Loucy (cell line): Measurements from ENCODE around the gene LYVE1.

Experiments used
- EZH2phosphoT487 ChIP-seq: fragments of 200-600 bp; IDR thresholded peaks from 2 replicates; pipeline ENCODE4 v1.6.1; 2018; ENCODE audit warnings: antibody characterized with exemption, mild to moderate bottlenecking, moderate library complexity, borderline replicate concordance
- TF ChIP-seq, protein P1 (sequence below): fragments of 200-600 bp; sonication (generic); conservative IDR thresholded peaks from 2 replicates; pipeline ENCODE4 v1.5.1; 2014; ENCODE audit warnings: mild to moderate bottlenecking, antibody characterized with exemption, low read length

DNA sequence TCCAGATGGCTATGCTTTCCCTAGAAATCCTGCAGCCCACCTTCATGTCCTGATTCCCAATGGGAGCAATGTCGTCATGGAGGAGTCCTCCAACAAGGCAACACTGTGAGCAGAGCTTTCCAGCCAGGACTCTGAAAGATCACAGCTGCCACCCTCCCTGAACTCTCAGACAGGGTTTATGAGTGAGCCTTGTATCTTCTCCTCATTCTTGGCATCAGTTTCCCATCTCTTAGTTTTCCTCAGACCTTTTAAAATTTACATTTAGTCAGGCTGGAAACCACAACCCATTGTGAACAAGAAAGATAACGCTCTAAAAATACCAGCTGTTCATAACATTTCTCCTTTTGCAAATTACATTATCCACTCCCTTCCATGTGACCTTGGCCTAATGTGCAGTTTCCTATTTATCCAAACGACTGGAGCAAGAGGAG is 15.6 kb upstream of the LYVE1 start:
- TF ChIP-seq, protein P1, sequence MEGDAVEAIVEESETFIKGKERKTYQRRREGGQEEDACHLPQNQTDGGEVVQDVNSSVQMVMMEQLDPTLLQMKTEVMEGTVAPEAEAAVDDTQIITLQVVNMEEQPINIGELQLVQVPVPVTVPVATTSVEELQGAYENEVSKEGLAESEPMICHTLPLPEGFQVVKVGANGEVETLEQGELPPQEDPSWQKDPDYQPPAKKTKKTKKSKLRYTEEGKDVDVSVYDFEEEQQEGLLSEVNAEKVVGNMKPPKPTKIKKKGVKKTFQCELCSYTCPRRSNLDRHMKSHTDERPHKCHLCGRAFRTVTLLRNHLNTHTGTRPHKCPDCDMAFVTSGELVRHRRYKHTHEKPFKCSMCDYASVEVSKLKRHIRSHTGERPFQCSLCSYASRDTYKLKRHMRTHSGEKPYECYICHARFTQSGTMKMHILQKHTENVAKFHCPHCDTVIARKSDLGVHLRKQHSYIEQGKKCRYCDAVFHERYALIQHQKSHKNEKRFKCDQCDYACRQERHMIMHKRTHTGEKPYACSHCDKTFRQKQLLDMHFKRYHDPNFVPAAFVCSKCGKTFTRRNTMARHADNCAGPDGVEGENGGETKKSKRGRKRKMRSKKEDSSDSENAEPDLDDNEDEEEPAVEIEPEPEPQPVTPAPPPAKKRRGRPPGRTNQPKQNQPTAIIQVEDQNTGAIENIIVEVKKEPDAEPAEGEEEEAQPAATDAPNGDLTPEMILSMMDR = no peak
- no peak for TF ChIP-seq EZH2phosphoT487
